DMS53 (cell line): ENCODE data around the gene SPRED3.
A peak's percentile ranks its signal among the peaks of the same experiment; 100 is the strongest.
"Not testable (repeated sequence)": the region's sequence is repeated elsewhere in the genome, so short reads cannot be mapped to it uniquely, and the experiment has no call there.

Experiments
- DNase-seq: peaks from one replicate; lab custom pipeline; 2025; lab: John Stamatoyannopoulos, UW

SPRED3 gene, protein sequence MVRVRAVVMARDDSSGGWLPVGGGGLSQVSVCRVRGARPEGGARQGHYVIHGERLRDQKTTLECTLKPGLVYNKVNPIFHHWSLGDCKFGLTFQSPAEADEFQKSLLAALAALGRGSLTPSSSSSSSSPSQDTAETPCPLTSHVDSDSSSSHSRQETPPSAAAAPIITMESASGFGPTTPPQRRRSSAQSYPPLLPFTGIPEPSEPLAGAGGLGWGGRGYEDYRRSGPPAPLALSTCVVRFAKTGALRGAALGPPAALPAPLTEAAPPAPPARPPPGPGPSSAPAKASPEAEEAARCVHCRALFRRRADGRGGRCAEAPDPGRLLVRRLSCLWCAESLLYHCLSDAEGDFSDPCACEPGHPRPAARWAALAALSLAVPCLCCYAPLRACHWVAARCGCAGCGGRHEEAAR

DNA sequence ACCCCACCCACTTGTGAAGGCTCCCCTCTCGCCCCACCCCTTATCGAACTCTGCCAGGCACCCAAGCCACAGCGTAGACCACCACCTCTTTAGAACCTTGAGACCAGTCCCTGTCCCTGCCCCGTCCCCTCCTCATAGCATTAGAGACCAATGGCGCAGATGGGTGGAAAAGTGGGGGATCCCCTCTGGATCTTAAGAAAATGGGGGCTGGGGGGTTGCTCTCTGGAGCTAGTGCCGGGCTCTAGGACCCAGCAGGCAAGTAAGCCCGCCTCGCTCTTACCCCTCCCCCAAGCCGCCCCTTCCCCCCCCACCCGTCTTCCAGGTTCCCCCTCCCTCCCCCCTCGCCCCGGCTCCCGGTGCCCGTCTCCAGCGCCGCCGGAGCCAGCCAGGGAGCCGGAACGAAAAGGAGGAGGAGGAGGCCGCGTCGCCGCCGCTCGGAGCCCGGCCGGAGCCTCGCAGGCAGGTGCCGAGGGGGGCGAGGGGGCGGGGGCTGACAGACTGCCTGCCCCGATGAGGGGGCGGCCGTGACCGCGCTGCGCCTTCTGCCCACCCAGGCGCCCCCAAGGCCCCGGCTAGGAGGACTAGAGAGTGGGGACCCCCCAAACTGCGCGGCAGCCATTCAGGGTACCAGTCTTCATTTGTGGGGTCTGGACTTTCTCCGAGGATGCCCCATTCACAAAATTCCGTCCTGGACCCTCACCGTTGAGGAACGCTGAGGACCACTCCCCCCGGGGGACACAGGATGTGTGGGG is at the start of gene SPRED3:
Gene SPRED3 (plus strand): TSS at position 349 of the 752 bp plus-strand sequence. CDS start 1,606 bp downstream, outside the sequence.
- peak; percentile 75 for DNase-seq

DNA sequence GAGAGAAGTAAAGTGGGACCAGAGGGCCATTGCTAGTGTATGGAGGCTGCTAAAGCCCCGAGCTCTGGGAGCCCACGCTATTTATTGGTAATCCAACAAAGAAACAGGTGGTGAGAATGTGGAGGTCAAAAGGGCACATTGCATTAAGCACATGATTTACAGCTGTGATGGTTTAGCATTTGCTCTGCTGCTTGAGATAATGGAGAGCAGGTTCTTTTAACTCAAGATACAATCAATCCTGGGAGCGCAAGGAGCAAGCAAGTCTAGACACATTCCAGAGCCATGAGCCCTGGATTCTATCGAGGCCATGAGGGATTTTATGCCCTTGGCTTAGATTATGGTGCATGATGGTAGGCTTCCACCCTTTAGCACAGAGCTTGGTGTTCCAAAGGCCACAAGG is 49.5 kb upstream of the SPRED3 start:
- DNase-seq = not testable (repeated sequence)

- DNase-seq = no peak
Observed at GRCh38 chr19:38340927-38341326, 47.6 kb upstream of the SPRED3 start.

- DNase-seq = no peak
Observed at GRCh38 chr19:38346837-38347236, 41.7 kb upstream of the SPRED3 start.

DNA sequence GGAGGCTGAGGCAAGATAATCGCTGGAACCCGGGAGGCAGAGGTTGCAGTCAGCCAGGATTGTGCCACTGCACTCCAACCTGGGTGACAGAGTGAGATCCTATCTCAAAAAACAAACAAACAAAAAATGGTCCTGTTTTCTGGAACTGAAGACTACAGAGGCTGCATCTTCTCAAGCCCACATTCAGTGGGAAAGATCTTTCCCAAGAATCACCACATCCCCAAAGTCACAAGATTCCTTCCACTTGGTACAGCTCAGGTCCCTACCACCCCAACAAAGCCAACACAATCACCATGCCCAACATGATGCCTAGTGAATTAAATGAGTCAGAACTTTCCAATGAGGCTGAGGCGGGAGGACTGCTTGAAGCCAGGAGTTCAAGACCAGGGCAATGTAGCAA is 37.6 kb upstream of the SPRED3 start:
- no peak for DNase-seq

DNA sequence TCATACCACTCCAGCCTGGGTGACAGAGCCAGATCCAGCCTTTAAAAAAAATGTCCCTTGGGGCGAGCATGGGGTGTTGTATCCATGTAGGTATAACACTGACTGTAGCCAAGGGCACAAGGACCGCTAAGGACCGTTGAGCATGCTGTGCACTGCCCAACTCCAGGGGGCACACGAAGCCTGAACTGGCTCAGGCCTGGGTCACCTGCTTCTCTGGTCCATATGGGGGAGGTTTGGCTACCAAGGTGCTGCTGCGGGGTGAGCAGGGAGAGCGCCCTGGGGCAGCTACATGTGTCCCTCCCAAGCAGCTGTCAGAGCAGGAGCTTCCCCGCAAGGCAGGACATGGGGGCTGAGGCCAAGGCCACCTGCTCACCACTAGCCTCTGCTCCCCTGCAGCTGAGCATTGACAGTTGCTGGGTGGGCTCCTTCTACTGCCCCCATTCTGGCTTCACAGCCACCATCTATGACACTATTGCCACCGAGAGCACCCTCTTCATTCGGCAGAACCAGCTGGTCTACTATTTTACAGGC is 36.6 kb upstream of the SPRED3 start:
- peak; percentile 38 for DNase-seq

DNA sequence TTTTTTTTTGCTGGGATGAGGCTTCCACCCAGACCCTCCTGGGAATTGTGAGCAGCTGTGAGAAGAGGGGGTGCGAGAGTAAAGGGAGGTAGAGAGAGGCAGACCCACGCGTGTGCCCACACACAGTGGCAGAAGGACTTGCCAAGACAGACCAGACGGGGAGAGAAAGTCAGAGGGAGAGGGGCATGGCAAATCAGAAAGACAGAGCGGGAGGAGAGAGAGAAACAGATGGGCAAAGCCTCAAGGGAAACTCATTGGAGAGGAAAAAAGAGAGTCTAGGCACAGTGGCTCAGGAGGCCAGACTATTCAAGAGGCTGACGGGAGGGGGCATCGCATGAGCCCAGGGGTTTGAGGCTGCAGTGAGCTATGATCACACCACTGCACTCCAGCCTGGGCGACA is 35.9 kb upstream of the SPRED3 start:
- DNase-seq = no peak

DNA sequence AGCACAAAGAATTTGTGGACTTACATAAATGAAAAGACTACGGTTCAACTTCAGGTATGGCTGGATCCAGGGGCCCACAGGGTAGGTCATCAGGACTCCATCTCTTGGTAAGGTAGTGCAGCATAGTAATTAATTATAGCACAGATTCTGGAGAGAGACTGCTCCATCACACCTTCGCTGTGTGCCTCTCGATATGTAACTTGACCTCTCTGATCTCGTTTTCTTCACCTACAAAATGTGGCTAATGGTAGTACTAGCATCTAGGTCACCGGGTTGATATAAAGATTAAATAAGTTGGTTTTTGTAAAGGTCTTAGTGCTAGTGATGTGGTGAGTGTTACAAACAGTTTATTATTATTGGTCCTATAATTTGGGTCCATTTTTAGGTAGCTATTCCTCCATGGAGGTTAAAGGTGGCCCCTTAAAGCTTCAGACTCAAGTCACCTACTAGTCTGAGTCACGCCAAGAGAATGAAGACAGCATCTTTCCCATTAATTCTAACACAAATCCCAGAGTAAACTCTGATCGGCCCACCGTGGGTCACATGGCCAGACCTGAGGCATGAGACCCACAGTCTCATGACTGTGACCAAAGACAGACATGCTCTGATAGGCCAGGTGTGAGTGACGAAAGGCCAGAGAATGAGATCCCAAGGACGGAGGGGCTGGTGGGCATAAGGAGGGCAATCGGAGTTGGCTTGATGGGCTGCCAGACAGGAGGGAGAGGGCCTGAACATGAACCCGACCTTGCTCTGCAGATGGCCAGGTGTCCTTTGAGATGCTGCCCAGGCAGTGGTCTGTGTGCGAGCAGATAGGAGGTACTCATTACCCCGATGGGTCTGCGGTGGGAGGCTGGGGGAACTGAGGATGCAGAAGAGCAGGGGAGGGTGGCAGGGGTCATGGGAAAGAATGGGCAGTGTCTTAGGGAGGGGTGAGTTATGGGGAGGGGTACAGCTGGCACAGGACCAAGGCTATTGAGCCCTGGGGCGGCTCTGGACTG is 32.5 kb upstream of the SPRED3 start:
- no peak for DNase-seq

- DNase-seq = no peak
Observed at GRCh38 chr19:38358071-38358470, 30.4 kb upstream of the SPRED3 start.

DNA sequence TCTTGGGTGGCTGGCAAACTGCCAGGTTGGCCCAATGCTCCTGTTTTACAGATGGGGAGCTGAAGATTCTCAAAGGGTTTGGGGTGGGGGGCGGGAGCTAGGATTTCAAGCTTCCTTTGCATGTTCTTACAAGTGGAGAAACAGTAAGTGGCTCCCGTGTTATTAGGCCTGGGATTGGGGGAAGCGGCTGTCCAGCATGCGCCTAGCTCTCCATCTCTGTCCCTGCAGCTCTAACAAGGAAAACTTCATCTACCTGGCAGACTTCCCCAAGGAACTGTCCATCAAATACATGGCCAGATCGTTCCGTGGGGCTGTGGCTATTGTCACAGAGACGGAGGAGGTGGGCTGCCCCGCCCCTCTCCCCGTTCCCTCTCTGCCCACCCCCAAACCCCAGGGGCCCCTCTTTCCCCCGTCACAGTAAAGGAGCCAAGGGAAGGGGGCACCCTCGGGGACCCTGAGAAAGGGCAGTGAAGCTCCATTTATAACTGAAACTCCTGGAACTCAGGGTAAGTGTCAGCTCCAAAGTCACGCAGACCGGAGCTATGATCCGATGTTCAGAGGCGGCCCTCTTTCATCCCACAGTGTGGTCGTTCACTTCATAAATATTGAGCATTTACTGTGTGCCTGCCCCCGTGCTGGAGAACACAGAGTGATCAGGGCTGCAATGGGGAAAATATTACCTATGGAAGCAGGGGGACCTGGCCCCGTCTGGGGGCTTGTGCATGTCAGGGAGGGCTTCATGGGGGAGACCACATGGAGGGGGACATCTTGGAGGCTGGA is 29.1 kb upstream of the SPRED3 start:
- DNase-seq = no peak

DNA sequence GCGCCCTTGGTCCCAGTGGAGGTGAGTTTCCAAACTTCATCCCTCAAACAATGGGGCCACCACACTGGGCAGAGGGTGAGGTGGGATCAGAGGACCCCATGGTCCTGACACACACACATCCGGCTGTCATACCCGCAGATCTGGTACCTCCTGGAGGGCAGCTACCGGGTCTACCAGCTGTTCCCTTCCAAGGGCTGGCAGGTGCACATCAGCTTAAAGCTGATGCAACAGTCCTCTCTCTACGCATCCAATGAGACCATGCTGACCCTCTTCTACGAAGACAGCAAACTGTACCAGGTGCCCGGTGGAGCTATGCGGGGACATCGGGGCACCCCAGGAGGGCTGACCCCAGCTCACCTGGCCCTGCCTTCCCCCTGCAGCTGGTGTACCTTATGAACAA is 28.1 kb upstream of the SPRED3 start:
- peak; percentile 70 for DNase-seq

- DNase-seq = peak; percentile 75
Observed at GRCh38 chr19:38360839-38361631, 27.5 kb upstream of the SPRED3 start.

DNA sequence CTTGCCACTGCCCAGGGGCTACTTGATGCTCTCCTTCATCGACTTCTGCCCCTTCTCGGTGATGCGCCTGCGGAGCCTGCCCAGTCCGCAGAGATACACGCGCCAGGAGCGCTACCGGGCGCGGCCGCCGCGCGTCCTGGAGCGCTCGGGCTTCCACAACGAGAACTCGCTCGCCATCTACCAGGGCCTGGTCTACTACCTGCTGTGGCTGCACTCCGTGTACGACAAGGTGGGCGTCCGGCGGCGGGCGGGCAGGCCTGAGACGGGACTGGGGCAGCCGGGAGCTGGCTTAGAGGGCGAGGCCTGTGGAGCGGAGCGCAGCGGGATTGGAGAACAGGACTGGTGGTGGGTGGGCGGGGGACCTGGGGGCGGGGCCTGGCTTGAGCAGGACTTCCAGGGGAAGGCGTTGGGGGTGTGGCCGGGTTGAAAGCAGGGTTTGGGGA is 26.8 kb upstream of the SPRED3 start:
- DNase-seq = peak; percentile 95

DNA sequence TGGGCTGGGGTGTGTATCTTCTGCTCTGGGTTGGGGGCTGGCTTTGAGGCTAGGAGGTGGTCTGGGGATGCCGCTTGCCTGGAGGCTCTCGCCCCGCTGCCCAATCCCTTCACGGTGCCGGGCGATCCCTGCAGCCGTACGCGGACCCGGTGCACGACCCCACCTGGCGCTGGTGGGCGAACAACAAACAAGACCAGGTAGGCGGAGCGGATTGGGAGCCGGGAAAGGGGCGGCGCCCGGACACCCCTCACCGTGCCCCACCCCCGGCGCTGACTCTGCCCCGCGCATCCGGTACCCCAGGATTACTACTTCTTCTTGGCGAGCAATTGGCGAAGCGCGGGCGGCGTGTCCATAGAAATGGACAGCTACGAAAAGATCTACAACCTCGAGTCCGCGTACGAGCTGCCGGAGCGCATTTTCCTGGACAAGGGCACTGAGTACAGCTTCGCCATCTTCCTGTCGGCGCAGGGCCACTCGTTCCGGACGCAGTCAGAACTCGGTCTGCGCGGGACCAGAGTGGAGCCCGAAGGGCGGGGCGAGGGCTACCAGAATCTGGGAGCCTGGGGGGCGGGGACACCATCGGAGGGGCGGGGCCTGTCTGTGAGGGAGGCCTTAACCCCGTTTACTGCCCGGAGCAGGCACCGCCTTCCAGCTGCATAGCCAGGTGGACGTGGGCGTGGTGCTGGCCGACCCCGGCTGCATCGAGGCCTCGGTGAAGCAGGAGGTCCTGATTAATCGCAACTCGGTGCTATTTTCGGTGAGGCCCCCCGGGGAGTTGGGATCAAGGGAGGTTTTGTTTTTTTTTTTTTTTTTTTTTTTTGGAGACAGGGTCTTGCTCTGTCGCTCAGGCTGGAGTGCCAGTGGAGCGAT is 26.2 kb upstream of the SPRED3 start:
- peak; percentile 96 for DNase-seq

DNA sequence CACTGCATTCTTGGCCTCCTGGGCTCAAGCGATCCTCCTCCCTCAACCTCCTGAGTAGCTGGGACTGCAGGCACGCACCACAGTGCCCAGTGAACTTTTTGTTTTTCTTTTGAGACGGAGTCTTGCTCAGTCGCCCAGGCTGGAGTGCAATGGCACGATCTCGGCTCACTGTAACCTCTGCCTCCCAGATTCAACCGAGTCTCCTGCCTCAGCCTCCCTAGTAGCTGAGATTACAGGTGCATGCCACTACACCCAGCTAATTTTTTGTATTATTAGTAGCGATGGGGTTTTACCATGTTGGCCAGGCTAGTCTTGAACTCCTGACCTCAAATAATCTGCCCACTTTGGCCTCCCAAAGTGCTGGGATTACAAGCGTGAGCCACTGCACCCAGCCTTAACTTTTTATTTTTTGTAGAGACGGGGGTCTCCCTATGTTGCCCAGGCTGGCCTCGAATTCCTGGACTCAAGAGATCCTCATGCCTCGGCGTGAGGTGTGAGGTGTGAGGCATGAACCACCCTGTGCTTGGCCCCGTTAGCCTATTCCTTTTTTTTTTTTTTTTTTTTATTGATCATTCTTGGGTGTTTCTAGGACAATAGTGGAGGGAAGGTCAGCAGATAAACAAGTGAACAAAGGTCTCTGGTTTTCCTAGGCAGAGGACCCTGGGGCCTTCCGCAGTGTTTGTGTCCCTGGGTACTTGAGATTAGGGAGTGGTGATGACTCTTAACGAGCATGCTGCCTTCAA is 25.4 kb upstream of the SPRED3 start:
- not testable (repeated sequence) for DNase-seq

DNA sequence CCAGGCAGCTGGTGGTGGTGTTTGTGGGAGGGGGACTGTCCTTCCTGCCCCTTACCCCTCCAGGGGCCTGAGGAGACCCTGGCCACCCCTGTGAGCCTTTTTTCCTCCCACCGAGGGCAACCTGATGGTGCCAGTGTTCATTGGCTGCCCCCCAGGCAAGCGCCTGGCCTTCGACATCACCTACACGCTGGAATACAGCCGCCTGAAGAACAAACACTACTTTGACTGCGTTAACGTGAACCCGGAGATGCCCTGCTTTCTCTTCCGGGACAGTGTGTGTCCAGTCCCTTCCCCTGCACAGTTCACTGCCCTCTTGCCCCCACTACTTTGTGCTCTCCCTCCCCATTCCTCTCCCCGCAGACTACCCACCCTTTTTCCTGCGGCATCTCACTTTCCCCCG is 21.5 kb upstream of the SPRED3 start:
- no peak for DNase-seq

DNA sequence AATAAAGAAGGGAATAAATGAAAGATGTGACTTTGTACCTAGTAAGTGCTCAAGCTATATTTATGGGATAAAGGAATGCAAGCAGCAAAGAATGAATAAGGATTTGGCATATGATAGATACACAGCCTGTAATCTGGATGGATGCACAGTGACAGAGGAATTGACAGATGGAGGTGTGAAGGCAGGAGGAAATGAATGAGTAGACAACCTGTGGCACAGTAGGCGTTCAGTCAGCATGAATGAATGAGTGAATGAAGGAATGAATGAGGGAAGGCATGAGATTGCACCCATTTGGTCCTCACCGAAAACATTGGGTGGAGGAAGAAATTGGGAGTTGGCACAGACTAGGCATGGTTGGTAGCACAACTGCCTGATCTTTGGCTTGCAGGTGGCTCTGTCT is 18.9 kb upstream of the SPRED3 start:
- no peak for DNase-seq

DNA sequence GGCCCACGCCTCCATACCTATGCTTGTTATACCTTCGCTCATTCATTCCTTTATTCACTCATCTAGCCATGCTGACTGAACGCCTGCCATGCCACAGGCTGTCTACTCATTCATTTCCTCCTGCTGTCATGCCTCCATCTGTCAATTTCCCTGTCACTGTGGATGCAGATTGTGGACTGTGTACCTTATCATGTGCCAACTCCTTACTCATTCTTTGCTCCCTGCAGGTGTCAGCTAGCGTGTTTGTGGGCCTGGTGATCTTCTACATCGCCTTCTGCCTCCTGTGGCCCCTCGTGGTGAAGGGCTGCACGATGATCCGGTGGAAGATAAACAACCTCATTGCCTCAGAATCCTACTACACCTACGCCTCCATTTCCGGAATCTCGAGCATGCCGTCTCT is 18.2 kb upstream of the SPRED3 start:
- peak; percentile 39 for DNase-seq
